ENCODE data around the gene PROCR. TPM values are rescaled to one million over a fixed set of nuclear protein-coding genes. Genes with fewer than 3 reads are reported as not detected.
A peak's percentile ranks its signal among the peaks of the same experiment; 100 is the strongest.
"Not testable (repeated sequence)": the region's sequence is repeated elsewhere in the genome, so short reads cannot be mapped to it uniquely, and the experiment has no call there.

The PROCR gene
- total RNA-seq, 1 donor = 62.2 TPM

DNA sequence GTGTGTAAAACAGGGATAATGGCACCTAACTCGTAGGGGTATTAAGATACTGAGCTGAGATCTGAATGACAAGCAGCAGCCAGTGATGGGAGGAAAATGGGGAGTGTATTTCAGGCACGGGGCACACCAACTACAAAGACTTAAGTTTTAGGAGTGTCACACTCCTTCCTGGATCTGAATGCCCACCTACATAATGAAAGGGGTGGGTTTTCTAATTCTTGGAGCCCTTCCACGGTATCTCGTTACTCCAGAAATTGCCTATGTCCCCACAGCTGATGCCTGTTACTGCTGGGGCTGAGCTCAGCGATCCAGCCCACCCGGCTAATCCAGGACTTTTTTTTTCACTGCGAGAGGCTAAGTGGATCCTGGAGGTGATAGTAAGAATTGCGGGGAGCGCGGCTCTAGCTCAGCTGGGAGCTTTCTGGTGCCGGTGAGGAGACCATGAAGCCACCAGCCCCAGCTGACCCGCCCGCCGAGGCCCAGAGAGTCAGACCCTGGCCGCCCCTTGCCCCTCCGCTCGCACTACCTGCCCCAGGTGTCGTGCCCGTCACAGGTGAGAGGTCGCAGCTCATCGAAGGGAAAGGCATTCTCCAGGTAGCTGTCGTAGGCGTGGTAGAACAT is 25.5 kb upstream of the PROCR start:
- no peak for DNase-seq (ENCODE audit: low read depth)
- peak overlapping the region; percentile 97 for H3K4me3 ChIP-seq (ENCODE audit: low read depth, low read length)
- TF ChIP-seq, protein P1, sequence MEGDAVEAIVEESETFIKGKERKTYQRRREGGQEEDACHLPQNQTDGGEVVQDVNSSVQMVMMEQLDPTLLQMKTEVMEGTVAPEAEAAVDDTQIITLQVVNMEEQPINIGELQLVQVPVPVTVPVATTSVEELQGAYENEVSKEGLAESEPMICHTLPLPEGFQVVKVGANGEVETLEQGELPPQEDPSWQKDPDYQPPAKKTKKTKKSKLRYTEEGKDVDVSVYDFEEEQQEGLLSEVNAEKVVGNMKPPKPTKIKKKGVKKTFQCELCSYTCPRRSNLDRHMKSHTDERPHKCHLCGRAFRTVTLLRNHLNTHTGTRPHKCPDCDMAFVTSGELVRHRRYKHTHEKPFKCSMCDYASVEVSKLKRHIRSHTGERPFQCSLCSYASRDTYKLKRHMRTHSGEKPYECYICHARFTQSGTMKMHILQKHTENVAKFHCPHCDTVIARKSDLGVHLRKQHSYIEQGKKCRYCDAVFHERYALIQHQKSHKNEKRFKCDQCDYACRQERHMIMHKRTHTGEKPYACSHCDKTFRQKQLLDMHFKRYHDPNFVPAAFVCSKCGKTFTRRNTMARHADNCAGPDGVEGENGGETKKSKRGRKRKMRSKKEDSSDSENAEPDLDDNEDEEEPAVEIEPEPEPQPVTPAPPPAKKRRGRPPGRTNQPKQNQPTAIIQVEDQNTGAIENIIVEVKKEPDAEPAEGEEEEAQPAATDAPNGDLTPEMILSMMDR (IDR thresholded peaks at IDR 0.05; ENCODE audit: insufficient read depth, low read length) = peak; percentile 38

DNA sequence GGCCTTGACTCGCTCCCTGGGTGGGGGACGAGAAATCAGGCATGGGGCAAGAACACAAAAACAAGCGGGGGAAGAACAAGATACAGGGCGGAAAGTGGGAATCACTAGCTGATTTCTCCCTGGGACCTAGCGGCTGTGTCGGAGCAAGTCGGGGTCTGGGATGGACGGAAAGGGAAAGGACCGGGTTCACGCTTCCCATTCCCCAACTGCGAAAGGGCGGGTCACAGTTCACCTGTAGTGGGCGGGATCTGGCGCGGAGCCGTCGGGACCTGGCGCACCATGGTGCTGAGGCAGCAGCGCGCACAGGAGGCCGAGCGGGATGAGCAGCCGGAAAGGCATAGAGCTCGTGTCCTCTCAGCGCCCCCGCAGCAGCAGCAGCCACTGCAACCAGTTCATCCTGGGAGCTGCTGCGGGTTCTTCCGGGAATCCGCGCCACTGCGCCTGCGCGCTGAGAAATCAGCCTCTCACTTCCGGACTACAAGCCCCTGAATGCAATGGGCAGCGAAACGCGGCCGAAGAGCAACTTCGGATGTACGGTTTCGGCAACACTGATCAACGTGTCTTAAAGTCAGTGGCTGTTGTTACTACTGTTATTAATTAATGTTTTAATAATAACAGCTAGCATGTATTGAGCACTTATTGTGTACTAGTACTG is 24.8 kb upstream of the PROCR start, which contains the start of gene EDEM2:
Gene EDEM2, minus strand, starts transcription at position 417 of the 655 bp plus-strand sequence. Its CDS starts 78 bp downstream, at position 339.
- peak; percentile 96 for DNase-seq (ENCODE audit: low read depth)
- TF ChIP-seq, protein P1 (IDR thresholded peaks at IDR 0.05; ENCODE audit: insufficient read depth, low read length) = no peak
- peak within 1 kb of the TSS; percentile 97 for H3K4me3 ChIP-seq (ENCODE audit: low read depth, low read length)

DNA sequence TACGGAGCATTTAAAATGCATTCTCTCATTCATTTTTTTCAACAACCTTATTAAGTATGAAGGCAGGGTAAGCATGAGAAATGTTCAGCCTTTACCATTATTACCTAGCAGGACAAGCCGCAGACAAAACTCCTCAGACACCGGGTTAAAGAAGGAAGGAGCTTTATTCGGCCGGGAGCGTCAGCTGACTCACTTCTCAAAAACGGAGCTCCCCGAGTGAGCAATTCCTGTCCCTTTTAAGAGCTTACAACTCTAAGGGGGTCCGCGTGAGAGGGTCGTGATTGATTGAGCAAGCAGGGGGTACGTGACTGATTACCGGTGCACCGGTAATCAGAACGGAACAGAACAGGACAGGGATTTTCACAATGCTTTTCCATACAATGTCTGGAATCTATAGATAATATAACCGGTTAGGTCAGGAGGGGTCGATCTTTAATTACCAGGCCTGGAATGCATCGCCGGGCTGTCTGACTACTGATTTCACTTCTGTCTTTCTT is 24.2 kb upstream of the PROCR start:
- DNase-seq (ENCODE audit: low read depth) = not testable (repeated sequence)
- H3K4me3 ChIP-seq (ENCODE audit: low read depth, low read length) = peak overlapping the region; percentile 97

DNA sequence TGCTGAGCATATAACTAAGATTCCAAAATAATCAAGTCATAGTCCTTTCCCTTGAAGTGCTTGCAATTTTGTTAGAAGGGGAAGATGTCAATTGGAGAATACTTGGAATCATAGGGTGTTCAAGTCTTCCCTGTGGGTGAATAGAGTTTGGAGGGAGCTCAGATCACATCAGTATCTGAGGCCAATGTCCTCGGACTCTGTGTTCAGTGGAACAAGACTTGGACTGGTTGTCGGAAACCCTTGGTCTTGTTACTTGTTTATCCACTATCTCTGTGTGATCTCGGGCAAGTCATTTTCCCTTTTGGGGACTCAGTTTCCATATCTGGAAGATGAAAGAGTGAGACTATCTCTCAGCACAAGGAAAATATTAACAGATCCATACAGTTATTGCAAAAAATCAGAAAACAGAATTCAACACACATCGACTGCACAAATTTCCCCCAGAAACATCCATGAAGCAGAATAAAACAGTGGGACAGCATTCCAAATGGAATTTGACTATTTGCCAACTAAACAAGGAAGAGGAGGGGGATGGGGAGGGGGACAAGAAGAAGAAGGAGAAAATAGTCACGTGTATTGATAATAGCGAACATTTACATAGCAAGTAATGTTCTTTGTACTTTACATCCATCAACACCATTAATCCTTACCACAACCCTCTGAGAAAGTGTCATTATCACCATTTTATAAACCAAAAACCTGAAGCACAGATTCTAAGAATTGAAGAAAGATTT is 20.9 kb upstream of the PROCR start:
- TF ChIP-seq, protein P1 (IDR thresholded peaks at IDR 0.05; ENCODE audit: insufficient read depth, low read length) = no peak
- DNase-seq (ENCODE audit: low read depth) = no peak
- H3K4me3 ChIP-seq (ENCODE audit: low read depth, low read length) = no peak overlapping the region

DNA sequence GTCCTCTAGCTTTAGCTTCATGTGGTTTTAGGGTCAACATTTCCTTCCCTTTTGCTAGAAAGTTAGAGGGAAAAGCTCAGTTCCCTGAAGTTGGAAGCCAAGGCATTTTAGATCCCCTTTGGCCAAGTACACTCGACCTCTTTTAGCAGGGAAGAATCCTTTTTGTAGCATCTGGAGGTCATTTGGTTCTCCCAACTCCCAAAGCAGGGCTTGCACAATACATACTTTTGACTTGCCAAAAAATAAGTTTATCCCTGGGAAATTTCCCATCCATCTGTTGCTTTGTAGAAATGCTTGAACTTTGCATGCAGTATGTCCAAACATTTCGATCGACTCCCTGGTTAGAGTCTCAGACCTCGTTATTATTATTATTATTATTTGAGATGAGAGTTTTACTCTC is 20.1 kb upstream of the PROCR start:
- H3K4me3 ChIP-seq (ENCODE audit: low read depth, low read length) = no peak overlapping the region
- DNase-seq (ENCODE audit: low read depth) = peak; percentile 91
- TF ChIP-seq, protein P1 (IDR thresholded peaks at IDR 0.05; ENCODE audit: insufficient read depth, low read length) = no peak

DNA sequence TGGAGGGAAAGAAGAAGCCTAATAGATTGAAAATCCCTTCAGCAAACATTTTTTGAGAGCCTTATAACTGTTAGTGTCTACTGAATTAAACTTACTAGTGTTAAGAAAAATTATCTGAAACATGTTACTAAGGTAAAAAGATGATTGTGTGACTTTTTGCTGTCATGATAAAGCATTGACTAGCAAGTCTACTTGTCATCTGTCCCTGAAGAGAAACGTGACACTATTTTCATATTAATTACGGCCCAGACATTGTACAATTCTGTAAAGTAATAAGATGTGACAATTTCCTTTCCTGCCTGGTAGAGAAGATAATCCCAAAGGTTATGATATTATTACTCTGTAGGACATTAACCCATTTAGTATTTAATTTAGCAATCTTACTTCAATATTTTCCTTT is 15.9 kb upstream of the PROCR start:
- TF ChIP-seq, protein P1 (IDR thresholded peaks at IDR 0.05; ENCODE audit: insufficient read depth, low read length) = no peak
- no peak overlapping the region for H3K4me3 ChIP-seq (ENCODE audit: low read depth, low read length)
- DNase-seq (ENCODE audit: low read depth) = no peak

DNA sequence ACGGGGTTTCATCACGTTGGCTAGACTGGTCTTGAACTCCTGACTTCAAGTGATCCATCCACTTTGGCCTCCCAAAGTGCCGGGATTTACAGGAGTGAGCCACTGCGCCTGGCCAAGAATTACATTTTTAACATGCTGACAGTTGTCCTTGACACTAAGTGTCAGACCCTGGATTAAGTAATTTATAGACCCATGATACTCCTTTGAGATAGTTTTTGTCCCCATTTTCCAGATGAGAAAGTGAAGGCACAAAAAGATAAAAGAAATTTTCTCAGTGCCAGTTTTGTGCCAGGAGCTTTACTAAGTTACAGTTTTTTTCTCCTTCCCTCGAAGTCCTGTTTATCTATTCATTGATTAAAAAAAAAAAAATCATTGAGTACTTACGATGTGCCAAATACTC is 14.9 kb upstream of the PROCR start:
- TF ChIP-seq, protein P1 (IDR thresholded peaks at IDR 0.05; ENCODE audit: insufficient read depth, low read length) = no peak
- H3K4me3 ChIP-seq (ENCODE audit: low read depth, low read length) = no peak overlapping the region
- no peak for DNase-seq (ENCODE audit: low read depth)

DNA sequence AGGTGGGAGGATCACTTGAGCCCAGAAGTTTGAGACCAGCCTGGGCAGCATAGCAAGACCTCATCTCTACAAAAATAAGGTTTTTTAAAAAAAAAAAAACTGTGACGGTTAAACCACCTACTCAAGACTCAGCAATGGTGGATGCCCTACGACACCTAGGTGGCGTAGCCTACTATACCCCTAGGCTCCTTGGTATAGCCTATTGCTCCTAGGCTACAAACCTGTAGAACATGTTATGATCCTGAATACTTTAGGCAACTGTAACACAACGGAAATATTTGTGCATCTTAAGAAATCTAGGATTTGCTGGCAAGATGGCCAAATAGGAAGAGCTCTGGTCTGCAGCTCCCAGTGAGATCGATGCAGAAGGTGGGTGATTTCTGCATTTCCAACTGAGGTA is 11.5 kb upstream of the PROCR start:
- DNase-seq (ENCODE audit: low read depth); H3K4me3 ChIP-seq (ENCODE audit: low read depth, low read length): not testable (repeated sequence)

DNA sequence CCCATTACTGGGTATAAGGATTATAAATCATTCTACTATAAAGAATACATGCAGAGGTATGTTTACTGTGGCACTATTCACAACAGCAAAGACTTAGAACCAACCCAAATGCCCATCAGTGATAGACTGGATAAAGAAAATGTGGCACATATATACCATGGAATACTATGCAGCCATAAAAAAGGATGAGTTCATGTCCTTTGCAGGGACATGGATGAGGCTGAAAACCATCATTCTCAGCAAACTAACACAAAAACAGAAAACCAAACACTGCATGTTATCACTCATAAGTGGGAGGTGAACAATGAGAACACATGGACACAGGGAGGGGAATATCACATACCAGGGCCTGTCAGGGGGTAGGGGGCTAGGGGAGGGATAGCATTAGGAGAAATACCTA is 7.3 kb upstream of the PROCR start:
- H3K4me3 ChIP-seq (ENCODE audit: low read depth, low read length); DNase-seq (ENCODE audit: low read depth): not testable (repeated sequence)
